HUES6 (cell line): ENCODE data around the gene FANCC.

Experiments used
- H3K27ac ChIP-seq: 2 replicates; pipeline ENCODE4 v1.7.0; 2013; ENCODE audit warnings: low read depth, mild to moderate bottlenecking, low read length, inconsistent platforms
- H3K27me3 ChIP-seq: 2 replicates; pipeline ENCODE4 v1.6.1; 2013; ENCODE audit warnings: low read length; ENCODE audit not compliant: control insufficient read depth, insufficient read depth
- H3K36me3 ChIP-seq: 2 replicates; pipeline ENCODE4 v1.6.1; 2013; ENCODE audit warnings: low read length; ENCODE audit not compliant: control insufficient read depth, insufficient read depth
- H3K4me1 ChIP-seq: 2 replicates; pipeline ENCODE4 v1.6.1; 2013; ENCODE audit warnings: low read length; ENCODE audit not compliant: control insufficient read depth, insufficient read depth
- H3K4me3 ChIP-seq: 2 replicates; pipeline ENCODE4 v1.5.1; 2013; ENCODE audit warnings: low read depth, low read length
- H3K9ac ChIP-seq: one replicate; pipeline ENCODE4 v1.6.1; 2013; ENCODE audit warnings: mild to moderate bottlenecking, low read length
- H3K9me3 ChIP-seq: 2 replicates; pipeline ENCODE4 v1.6.1; 2013; ENCODE audit warnings: low read depth, low read length; ENCODE audit not compliant: control insufficient read depth, insufficient read depth

Gene FANCC

DNA sequence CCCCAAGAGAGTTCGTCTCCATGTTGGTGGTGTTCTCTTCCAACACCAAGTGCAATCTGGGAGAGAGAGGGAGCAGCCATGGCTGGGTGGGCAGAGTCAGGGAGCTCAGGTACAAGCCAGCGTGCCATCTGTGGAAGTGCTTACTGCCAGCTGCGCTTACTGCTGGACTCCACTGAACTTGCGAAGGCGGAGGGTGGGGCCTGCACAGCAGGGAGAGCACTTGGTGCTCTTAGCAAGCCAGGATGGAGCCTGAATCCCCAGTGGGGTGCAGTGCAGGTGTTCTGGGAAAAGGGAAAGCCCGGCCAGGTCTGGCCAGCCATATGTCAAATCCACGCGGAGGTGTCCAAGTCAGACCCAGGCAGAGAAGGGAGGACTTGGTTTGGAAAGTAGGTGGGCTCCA, 142.0 kb downstream of the FANCC start:
- Histone ChIP-seq H3K27me3 (no peaks in the 10 kb centered on the region), H3K4me1 (peaks cover 23% of the 10 kb centered on the region), H3K9ac (no peak overlapping the region), H3K4me3 (no peak overlapping the region), H3K9me3 (no peaks in the 10 kb centered on the region), H3K27ac (no peak overlapping the region), H3K36me3 (no peaks in the 10 kb centered on the region)

GRCh38 chr9:95174038-95174437, 143.5 kb downstream of the FANCC start:
- peaks cover 24% of the 10 kb centered on the region for H3K4me1 ChIP-seq

GRCh38 chr9:95171596-95171995, 145.9 kb downstream of the FANCC start:
- Histone ChIP-seq H3K9me3 (no peaks in the 10 kb centered on the region), H3K36me3 (no peaks in the 10 kb centered on the region), H3K9ac (no peak overlapping the region), H3K27me3 (no peaks in the 10 kb centered on the region), H3K4me3 (no peak overlapping the region), H3K4me1 (peaks cover 27% of the 10 kb centered on the region), H3K27ac (no peak overlapping the region)

More at GRCh38 chr9:95174038-95174437, 143.5 kb downstream of the FANCC start:
- no peak overlapping the region for H3K4me3 ChIP-seq
- H3K27me3 ChIP-seq = no peaks in the 10 kb centered on the region
- H3K9me3 ChIP-seq = no peaks in the 10 kb centered on the region
- H3K27ac ChIP-seq = no peak overlapping the region
- no peaks in the 10 kb centered on the region for H3K36me3 ChIP-seq
- H3K9ac ChIP-seq = no peak overlapping the region

GRCh38 chr9:95171001-95171400, 146.5 kb downstream of the FANCC start:
- no peak overlapping the region for H3K4me3 ChIP-seq
- H3K36me3 ChIP-seq = no peaks in the 10 kb centered on the region
- H3K27ac ChIP-seq = no peak overlapping the region
- no peaks in the 10 kb centered on the region for H3K27me3 ChIP-seq
- no peak overlapping the region for H3K9ac ChIP-seq
- no peaks in the 10 kb centered on the region for H3K9me3 ChIP-seq
- peaks cover 23% of the 10 kb centered on the region for H3K4me1 ChIP-seq

- H3K4me1 ChIP-seq = peaks cover 17% of the 10 kb centered on the region
Measured at GRCh38 chr9:95167998-95168397, 149.5 kb downstream of the FANCC start.

DNA sequence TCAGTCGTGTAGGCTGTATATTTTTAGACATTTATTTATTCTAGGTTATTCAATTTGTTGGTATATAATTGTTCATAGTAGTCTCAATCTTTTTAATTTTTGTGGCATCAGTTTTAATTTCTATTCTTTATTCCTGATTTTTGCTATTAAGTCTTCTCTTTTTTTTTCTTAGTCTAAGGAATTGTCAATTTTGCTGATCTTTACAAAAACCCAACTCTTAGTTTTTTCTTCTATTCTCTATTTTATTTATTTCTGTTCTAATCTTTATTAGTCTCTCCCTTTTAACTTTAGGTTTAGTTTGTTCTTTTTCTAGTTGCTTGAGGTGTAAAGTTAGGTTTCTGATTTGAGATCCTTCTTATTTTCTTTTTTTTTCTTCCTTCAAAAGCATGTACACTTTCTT, 152.5 kb downstream of the FANCC start:
- H3K4me3 ChIP-seq = no peak overlapping the region
- no peaks in the 10 kb centered on the region for H3K36me3 ChIP-seq
- H3K9me3 ChIP-seq = 0 out of 2 replicates have a peak, but pooled peaks cover 3% of the 10 kb centered on the region
- H3K27me3 ChIP-seq = no peaks in the 10 kb centered on the region
- H3K27ac ChIP-seq = no peak overlapping the region
- peaks cover 3% of the 10 kb centered on the region; the same call in 1 of the 2 replicates for H3K4me1 ChIP-seq
- no peak overlapping the region for H3K9ac ChIP-seq

More at GRCh38 chr9:95167998-95168397, 149.5 kb downstream of the FANCC start:
- H3K27me3 ChIP-seq = no peaks in the 10 kb centered on the region
- H3K36me3 ChIP-seq = no peaks in the 10 kb centered on the region
- no peak overlapping the region for H3K4me3 ChIP-seq
- H3K9ac ChIP-seq = no peak overlapping the region
- H3K9me3 ChIP-seq = 0 out of 2 replicates have a peak, but pooled peaks cover 2% of the 10 kb centered on the region
- no peak overlapping the region for H3K27ac ChIP-seq

GRCh38 chr9:95157481-95158151, 159.9 kb downstream of the FANCC start:
- no peaks in the 10 kb centered on the region for H3K36me3 ChIP-seq
- H3K9ac ChIP-seq = no peak overlapping the region
- no peak overlapping the region for H3K27ac ChIP-seq

DNA sequence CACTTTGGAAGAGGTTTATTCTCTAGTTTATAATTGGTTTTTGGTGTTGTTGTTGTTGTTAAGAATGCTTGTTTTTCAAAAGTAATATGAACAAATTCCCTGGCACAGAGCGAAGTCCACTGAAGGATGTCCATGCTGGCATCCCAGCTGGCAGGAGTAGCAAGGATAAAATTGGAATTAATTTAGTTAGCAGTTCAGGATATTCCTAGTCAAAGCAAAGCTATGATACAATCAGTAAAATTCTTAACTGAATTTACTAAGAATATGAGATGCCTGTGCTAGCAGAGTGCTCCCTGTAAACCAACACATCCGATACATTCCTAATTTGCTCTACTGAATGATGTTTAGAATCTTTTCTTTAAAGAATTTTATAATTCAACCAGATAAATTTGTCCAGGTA, 161.4 kb downstream of the FANCC start:
- H3K27me3 ChIP-seq = no peaks in the 10 kb centered on the region
- no peaks in the 10 kb centered on the region for H3K36me3 ChIP-seq
- no peaks in the 10 kb centered on the region for H3K4me1 ChIP-seq
- no peak overlapping the region for H3K4me3 ChIP-seq
- H3K9me3 ChIP-seq = no peaks in the 10 kb centered on the region
- no peak overlapping the region for H3K9ac ChIP-seq
- H3K27ac ChIP-seq = no peak overlapping the region

More at GRCh38 chr9:95157481-95158151, 159.9 kb downstream of the FANCC start:
- Histone ChIP-seq H3K4me1 (no peaks in the 10 kb centered on the region), H3K4me3 (no peak overlapping the region), H3K27me3 (no peaks in the 10 kb centered on the region), H3K9me3 (no peaks in the 10 kb centered on the region)

GRCh38 chr9:95155220-95155619, 162.3 kb downstream of the FANCC start:
- no peaks in the 10 kb centered on the region for H3K9me3 ChIP-seq
- H3K4me3 ChIP-seq = no peak overlapping the region
- H3K27ac ChIP-seq = no peak overlapping the region
- no peaks in the 10 kb centered on the region for H3K4me1 ChIP-seq
- no peaks in the 10 kb centered on the region for H3K36me3 ChIP-seq
- H3K9ac ChIP-seq = no peak overlapping the region
- no peaks in the 10 kb centered on the region for H3K27me3 ChIP-seq

GRCh38 chr9:95150903-95151302, 166.6 kb downstream of the FANCC start:
- H3K27ac ChIP-seq = no peak overlapping the region
- no peak overlapping the region for H3K9ac ChIP-seq
- H3K4me1 ChIP-seq = peaks cover 3% of the 10 kb centered on the region; the same call in 1 of the 2 replicates
- H3K4me3 ChIP-seq = no peak overlapping the region
- no peaks in the 10 kb centered on the region for H3K9me3 ChIP-seq
- H3K27me3 ChIP-seq = no peaks in the 10 kb centered on the region
- no peaks in the 10 kb centered on the region for H3K36me3 ChIP-seq

DNA sequence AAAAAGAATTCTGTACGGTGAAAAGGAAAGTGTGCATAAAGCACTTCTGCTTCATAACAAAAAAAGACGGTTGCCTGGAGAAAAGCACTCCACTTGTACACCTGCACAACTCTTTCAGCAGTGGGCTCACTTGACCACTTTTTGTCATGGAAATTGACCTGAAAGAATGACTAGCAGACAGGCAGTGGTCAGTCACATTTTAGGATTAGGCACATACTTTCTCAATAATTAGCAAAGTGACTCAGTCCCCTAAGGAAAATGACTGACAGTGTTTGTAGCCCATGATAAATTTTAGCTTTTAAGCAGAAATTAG, 169.3 kb downstream of the FANCC start:
- Histone ChIP-seq H3K9ac (no peak overlapping the region), H3K9me3 (no peaks in the 10 kb centered on the region), H3K36me3 (no peaks in the 10 kb centered on the region), H3K4me3 (no peak overlapping the region), H3K27ac (no peak overlapping the region), H3K4me1 (peaks cover 12% of the 10 kb centered on the region), H3K27me3 (no peaks in the 10 kb centered on the region)
